Measurements from ENCODE around the gene MSMO1.

Gene MSMO1

GRCh38 chr4:165360041-165360695 lies 32.7 kb downstream of the MSMO1 start:
- no peak for DNase-seq (ENCODE audit: low read depth in 2 of 2)

- no peak for DNase-seq (ENCODE audit: low read depth in 2 of 2)
Measured at GRCh38 chr4:165360985-165361670, 33.7 kb downstream of the MSMO1 start.

DNA sequence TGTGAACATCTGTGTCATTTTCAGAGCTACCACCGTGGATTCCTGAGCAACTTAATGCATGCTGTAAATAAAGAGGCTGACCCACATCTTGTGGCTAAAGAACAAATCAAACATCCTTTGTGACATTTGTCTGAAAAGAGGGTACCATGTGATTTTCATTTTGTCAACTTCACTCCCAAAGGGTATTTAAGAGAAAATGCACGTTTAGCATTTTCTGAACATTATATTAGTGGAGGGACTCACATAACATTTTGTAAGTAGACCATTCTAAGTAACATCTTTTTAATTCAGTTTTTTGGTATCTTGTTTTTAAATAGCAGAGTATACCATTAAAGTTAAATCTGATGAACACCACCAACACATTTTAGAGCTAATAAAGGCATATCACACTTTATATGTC lies 34.3 kb downstream of the MSMO1 start:
- no peak for DNase-seq (ENCODE audit: low read depth in 2 of 2)

GRCh38 chr4:165364452-165365080 lies 37.1 kb downstream of the MSMO1 start:
- no peak for DNase-seq (ENCODE audit: low read depth in 2 of 2)

- no peak for DNase-seq (ENCODE audit: low read depth in 2 of 2)
Measured at GRCh38 chr4:165367040-165367439, 39.6 kb downstream of the MSMO1 start.

GRCh38 chr4:165368114-165368513 lies 40.6 kb downstream of the MSMO1 start:
- DNase-seq (ENCODE audit: low read depth in 2 of 2): no peak

DNA sequence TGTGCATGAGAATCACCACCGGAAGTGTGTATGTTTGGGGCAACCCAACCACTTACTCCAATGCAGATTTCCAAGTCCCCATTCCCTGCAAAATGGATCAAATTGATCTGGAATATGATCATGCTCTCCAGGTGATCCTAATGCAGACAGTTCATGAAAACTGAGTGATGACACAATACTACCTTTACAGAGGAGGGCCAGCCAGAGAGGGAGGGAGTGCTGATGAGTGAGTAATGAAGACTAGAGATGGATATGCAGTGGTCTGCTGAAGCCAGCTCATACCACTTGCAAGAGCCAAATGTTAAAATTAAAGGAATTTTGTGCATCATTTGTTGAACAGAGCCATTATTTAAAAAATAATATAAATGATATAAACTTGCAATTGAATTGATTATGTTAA lies 41.1 kb downstream of the MSMO1 start:
- no peak for DNase-seq (ENCODE audit: low read depth in 2 of 2)

GRCh38 chr4:165369522-165369921 lies 42.1 kb downstream of the MSMO1 start:
- no peak for DNase-seq (ENCODE audit: low read depth in 2 of 2)

GRCh38 chr4:165370530-165370929 lies 43.1 kb downstream of the MSMO1 start:
- no peak for DNase-seq (ENCODE audit: low read depth in 2 of 2)

- no peak for DNase-seq (ENCODE audit: low read depth in 2 of 2)
Measured at GRCh38 chr4:165375465-165375864, 48.0 kb downstream of the MSMO1 start.

DNA sequence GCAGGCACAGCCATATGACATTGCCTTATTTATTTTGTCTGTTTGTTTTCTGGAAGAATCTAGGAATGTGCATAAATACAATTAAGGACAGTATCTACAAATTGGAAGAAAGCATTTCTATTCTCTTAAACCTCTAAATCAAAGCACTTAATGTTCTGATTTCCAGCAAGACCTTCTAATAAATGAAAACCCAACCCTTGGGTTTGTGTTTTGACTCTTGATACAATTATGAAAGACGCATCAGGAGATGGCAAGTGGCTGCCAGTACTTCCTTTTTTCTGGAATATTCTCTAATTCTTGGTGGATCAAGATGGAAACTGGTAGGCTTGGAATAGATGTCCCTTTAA lies 50.9 kb downstream of the MSMO1 start:
- no peak for DNase-seq (ENCODE audit: low read depth in 2 of 2)

DNA sequence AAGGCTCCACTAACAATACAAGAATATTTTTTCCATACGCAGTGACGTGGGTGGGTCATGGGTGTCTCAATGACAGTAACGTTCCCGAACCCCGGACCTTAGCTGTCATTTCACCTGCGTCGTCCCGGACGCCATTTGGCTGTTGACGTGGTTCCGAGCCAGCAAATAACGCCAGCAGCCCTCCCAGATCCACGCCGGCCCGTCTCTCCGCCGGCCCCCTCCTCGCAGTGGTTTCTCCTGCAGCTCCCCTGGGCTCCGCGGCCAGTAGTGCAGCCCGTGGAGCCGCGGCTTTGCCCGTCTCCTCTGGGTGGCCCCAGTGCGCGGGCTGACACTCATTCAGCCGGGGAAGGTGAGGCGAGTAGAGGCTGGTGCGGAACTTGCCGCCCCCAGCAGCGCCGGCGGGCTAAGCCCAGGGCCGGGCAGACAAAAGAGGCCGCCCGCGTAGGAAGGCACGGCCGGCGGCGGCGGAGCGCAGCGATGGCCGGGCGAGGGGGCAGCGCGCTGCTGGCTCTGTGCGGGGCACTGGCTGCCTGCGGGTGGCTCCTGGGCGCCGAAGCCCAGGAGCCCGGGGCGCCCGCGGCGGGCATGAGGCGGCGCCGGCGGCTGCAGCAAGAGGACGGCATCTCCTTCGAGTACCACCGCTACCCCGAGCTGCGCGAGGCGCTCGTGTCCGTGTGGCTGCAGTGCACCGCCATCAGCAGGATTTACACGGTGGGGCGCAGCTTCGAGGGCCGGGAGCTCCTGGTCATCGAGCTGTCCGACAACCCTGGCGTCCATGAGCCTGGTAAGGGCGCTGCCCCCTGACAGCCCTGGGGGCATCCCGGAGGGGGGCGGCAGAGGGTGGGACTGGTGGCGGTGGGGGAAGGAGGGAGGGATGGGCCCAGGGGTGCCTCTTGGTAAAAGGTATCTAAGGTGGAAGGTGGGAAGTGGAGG lies 51.5 kb downstream of the MSMO1 start, which contains the start of gene CPE:
Gene CPE (plus strand): TSS at position 264 of the 933 bp plus-strand sequence. CDS start 214 bp downstream, at position 478.
- DNase-seq (ENCODE audit: low read depth in 2 of 2): peak; percentile 12 to 16

DNA sequence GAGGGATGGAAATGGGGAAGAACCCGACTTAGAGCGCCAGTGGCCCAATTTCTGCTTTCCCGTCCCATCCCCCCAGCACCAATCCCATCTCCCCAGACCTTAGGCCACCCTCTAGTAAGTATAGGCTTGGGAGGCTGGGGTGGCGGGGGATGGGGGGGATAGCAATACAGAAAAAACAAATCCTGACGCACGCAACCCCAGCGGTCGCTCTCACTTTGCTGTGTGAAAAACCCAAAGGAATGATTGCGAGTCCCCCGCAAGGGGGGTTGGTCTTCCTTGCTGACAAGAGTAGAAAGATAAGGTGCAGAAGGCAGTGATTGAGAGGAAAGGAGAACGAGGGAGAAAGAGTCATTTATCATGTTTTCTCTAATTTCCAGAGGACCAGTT lies 52.2 kb downstream of the MSMO1 start:
- DNase-seq (ENCODE audit: low read depth in 2 of 2): no peak

DNA sequence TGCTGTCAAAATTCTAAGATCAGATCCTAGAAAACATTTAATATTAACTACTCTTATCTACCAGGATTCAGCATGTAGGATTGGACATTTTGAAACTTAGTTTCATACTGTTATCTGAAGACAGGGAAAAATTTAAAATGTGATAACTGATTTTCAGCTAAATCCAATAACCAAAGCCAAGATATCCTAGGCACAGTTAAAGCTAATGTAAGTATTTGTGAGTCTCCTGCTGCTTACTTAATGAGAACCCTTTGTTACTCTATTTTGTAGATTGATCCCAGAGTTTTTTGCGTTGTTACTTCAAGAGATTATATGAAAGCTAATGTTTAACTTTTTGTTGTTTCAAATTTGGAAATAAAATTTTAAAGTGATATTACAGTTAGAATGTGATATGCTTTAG lies 53.3 kb downstream of the MSMO1 start:
- no peak for DNase-seq (ENCODE audit: low read depth in 2 of 2)

GRCh38 chr4:165381821-165382373 lies 54.4 kb downstream of the MSMO1 start:
- no peak for DNase-seq (ENCODE audit: low read depth in 2 of 2)

DNA sequence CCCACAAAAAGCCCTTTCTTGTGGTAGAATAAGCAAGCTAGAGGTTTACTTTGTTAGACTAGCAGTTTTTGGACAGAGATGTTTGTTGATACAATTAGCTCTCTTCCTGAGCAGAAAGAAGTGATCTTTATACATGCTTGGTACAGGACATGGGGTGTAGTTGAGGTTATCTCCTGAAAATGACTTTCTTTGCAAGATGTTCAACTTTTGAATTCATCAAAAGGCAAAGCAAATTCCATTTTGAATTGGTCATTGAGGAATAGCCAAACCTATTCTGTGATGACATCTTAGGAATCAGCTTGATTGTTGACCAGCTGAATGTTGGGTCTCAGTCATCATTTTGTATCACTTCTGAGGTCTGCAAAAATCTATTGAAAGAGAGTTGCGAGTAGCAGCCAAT lies 55.2 kb downstream of the MSMO1 start:
- no peak for DNase-seq (ENCODE audit: low read depth in 2 of 2)

- no peak for DNase-seq (ENCODE audit: low read depth in 2 of 2)
Measured at GRCh38 chr4:165383591-165384073, 56.2 kb downstream of the MSMO1 start.

DNA sequence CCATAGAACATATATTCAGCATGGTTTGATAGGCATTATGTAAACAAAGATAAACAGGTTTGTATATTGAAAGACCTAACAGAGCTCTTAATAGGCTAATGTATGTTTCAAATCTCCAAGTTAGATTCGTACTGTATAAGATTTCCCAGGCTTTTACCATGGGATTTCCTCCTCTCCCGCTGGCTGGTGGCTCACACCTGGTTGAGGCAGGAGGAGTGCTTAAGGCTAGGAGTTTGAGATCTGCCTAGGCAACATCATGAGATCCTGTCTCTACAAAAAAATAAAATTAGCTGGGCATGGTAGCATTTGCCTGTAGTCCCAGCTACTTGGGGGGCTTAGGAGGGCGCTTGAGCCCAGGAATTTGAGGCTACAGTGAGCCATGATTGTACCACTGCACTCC lies 56.7 kb downstream of the MSMO1 start:
- DNase-seq (ENCODE audit: low read depth in 2 of 2): no peak

- DNase-seq (ENCODE audit: low read depth in 2 of 2): no peak
Measured at GRCh38 chr4:165384598-165384997, 57.1 kb downstream of the MSMO1 start.

DNA sequence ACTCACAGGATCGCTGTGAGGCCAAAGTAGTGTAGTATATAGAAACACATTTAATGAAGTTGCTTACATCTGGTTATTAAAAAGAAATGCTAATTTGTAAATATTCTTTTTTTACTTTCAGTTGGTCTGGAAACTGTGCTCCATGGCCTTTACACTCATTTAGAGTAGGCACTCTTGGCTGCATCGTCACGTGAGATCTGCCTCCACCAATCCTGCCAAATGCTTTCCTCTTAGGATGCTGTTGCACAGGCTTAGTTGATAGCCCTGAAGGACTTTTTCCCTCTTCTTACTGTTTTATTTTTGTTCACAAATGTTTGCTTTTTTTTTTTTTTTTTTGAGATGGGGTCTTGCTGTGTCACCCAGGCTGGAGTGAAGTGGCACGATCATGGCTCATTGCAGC lies 57.7 kb downstream of the MSMO1 start:
- DNase-seq (ENCODE audit: low read depth in 2 of 2): no peak

DNA sequence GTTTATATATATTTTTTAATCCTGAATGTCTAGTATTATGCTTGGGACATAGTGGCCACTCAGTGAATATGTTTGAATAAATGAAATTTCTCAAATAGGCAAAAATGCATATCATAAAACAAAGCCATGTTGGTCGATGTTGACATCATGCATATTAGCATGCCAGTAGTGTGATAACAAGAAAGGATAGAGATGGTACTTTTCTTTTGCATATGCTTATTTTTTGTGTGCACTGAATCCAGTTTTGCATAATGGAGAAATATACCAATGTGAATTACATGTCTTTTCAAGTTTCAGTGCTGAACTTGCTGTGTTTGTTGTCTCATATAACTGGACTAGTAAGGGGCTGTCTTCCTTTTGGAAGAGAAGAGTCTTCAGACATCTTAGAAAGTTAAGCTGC lies 58.9 kb downstream of the MSMO1 start:
- no peak for DNase-seq (ENCODE audit: low read depth in 2 of 2)

DNA sequence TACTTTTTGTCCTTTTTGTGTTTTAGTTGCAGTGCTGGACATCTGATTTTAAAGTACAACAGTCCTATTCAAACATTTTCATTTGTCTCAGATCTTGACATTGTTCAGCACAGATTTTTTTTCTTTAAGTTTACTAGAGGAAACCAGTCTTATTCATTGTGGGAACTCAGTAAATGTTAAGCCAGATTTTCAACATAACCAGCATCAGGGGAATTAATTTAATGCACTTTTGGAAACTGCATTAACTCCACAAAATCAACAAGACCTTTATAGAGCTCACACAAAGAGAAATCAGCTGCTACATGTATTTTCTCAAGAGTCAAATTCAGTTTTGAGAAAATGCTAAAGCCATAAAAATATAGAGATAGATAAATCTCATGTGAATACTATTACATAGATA lies 61.3 kb downstream of the MSMO1 start:
- DNase-seq (ENCODE audit: low read depth in 2 of 2): no peak
